ENCODE data around the gene TFF3.

DNA sequence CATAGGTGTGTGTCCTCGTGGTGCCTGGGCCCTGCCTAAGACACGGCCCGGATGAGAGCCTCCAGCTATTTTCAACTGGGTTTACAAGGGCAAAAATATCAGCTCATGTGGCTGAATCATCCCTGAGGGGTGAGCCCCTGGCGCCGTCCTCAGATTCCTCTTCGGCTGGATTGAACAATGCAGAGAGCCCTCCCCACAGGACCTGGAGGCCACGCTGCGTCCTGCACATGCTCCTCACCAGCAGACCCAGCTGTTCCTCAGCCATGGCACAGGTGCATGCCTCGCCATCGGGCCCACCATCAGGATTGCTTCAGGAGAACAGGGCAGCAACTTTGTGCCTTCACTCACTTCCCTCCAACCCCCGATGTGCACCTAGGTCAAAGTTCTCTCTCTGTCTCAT is 35.3 kb downstream of the TFF3 start:
- TF ChIP-seq POLR2AphosphoS5 (IDR thresholded peaks at IDR 0.05) = no peak
- TF ChIP-seq TAF1 (IDR thresholded peaks at IDR 0.05; ENCODE audit: low read depth) = no peak
- no peak for TF ChIP-seq EP300 (conservative IDR thresholded peaks at IDR 0.05; ENCODE audit: poor library complexity, severe bottlenecking)
- TF ChIP-seq MXI1 (conservative IDR thresholded peaks at IDR 0.05; ENCODE audit: poor library complexity, severe bottlenecking) = no peak

Data from neural cell (in vitro differentiated cells).